ENCODE data around the gene AKR7A2.
A peak's percentile ranks its signal among the peaks of the same experiment; 100 is the strongest.
"Not testable (repeated sequence)": the region's sequence is repeated elsewhere in the genome, so short reads cannot be mapped to it uniquely, and the experiment has no call there.

The AKR7A2 gene

GRCh38 chr1:19324665-19324990, 12.7 kb upstream of the AKR7A2 start:
- no peak for FAIRE-seq

GRCh38 chr1:19323987-19324664, 12.2 kb upstream of the AKR7A2 start:
- FAIRE-seq: no peak

GRCh38 chr1:19322481-19322880, 10.5 kb upstream of the AKR7A2 start:
- FAIRE-seq: no peak

GRCh38 chr1:19321071-19321470, 9.1 kb upstream of the AKR7A2 start:
- FAIRE-seq: no peak

- FAIRE-seq: no peak
Observed at GRCh38 chr1:19319196-19319595, 7.3 kb upstream of the AKR7A2 start.

- FAIRE-seq: no peak
Observed at GRCh38 chr1:19317126-19317910, 5.4 kb upstream of the AKR7A2 start.

- FAIRE-seq: no peak
Observed at GRCh38 chr1:19315378-19316198, 3.6 kb upstream of the AKR7A2 start.

GRCh38 chr1:19313961-19314882, 2.3 kb upstream of the AKR7A2 start:
- no peak for FAIRE-seq

GRCh38 chr1:19313636-19313959, 1.7 kb upstream of the AKR7A2 start:
- no peak for FAIRE-seq

- no peak for FAIRE-seq
Observed at GRCh38 chr1:19312782-19313635, 1.1 kb upstream of the AKR7A2 start.

GRCh38 chr1:19311503-19311930, 427 bp downstream of the AKR7A2 start:
- FAIRE-seq: no peak

GRCh38 chr1:19310720-19311502, 1.0 kb downstream of the AKR7A2 start:
- FAIRE-seq: no peak

- FAIRE-seq: no peak
Observed at GRCh38 chr1:19310061-19310460, 1.9 kb downstream of the AKR7A2 start.

- FAIRE-seq: peak; percentile 27
Observed at GRCh38 chr1:19309123-19309813, 2.7 kb downstream of the AKR7A2 start.

- no peak for FAIRE-seq
Observed at GRCh38 chr1:19308509-19308907, 3.4 kb downstream of the AKR7A2 start.

GRCh38 chr1:19307794-19308508, 4.0 kb downstream of the AKR7A2 start:
- FAIRE-seq: no peak

GRCh38 chr1:19306941-19307340, 5.0 kb downstream of the AKR7A2 start:
- no peak for FAIRE-seq

GRCh38 chr1:19305880-19306279, 6.1 kb downstream of the AKR7A2 start:
- FAIRE-seq: no peak

- not testable (repeated sequence) for FAIRE-seq
Observed at GRCh38 chr1:19304081-19304480, 7.9 kb downstream of the AKR7A2 start.

GRCh38 chr1:19300211-19300610, 11.7 kb downstream of the AKR7A2 start:
- FAIRE-seq: no peak

All from islet of Langerhans (tissue), 1 donor.